ENCODE results near the gene MEAF6.
A peak's percentile ranks its signal among the peaks of the same experiment; 100 is the strongest.

GRCh38 chr1:37561133-37562132 is 46.9 kb upstream of the MEAF6 start:
- TF ChIP-seq, protein P1, sequence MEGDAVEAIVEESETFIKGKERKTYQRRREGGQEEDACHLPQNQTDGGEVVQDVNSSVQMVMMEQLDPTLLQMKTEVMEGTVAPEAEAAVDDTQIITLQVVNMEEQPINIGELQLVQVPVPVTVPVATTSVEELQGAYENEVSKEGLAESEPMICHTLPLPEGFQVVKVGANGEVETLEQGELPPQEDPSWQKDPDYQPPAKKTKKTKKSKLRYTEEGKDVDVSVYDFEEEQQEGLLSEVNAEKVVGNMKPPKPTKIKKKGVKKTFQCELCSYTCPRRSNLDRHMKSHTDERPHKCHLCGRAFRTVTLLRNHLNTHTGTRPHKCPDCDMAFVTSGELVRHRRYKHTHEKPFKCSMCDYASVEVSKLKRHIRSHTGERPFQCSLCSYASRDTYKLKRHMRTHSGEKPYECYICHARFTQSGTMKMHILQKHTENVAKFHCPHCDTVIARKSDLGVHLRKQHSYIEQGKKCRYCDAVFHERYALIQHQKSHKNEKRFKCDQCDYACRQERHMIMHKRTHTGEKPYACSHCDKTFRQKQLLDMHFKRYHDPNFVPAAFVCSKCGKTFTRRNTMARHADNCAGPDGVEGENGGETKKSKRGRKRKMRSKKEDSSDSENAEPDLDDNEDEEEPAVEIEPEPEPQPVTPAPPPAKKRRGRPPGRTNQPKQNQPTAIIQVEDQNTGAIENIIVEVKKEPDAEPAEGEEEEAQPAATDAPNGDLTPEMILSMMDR (IDR thresholded peaks at IDR 0.05) = peak; percentile 21 to 40 (median 24)
- TF ChIP-seq POLR2AphosphoS5 (IDR thresholded peaks at IDR 0.05) (no peak), POLR2A (IDR thresholded peaks at IDR 0.05) (no peak)

All from breast epithelium (tissue), 3 donors.